Activated naive CD4-positive, alpha-beta T cell treated with anti-CD3 and anti-CD28 coated beads for 36 hours (primary cell): ENCODE data around the gene PAX8. TPM values are rescaled to one million over a fixed set of nuclear protein-coding genes. Genes with fewer than 3 reads are reported as not detected.
"Not testable (repeated sequence)": the region's sequence is repeated elsewhere in the genome, so short reads cannot be mapped to it uniquely, and the experiment has no call there.

Source experiments
- CTCF ChIA-PET: fragments of 350-600 bp; sonication (Branson Sonifier 250); formaldehyde crosslinking; loops from one replicate; lab custom pipeline; 2021; ENCODE audit warnings: antibody characterized with exemption; lab: Charles Lee
- DNase-seq: peaks from one replicate; pipeline ENCODE4 v3.0.0-alpha.2; 2020
- H3K27ac Mint-ChIP-seq: one replicate; pipeline ENCODE4 v1.8.0; 2021; ENCODE audit warnings: mild to moderate bottlenecking, mixed read lengths
- H3K27me3 Mint-ChIP-seq: one replicate; pipeline ENCODE4 v1.8.0; 2021; ENCODE audit warnings: low read depth, mixed read lengths
- H3K36me3 Mint-ChIP-seq: one replicate; pipeline ENCODE4 v1.8.0; 2021; ENCODE audit warnings: low read depth, mixed read lengths
- H3K4me1 Mint-ChIP-seq: one replicate; pipeline ENCODE4 v1.8.0; 2021; ENCODE audit warnings: low read depth, mixed read lengths
- H3K4me3 Mint-ChIP-seq: one replicate; pipeline ENCODE4 v1.8.0; 2021; ENCODE audit warnings: mild to moderate bottlenecking, moderate library complexity, mixed read lengths
- H3K9me3 Mint-ChIP-seq: one replicate; pipeline ENCODE4 v1.8.0; 2021; ENCODE audit warnings: mixed read lengths
- intact Hi-C: fragments of 100-400 bp; cut with micrococcal nuclease; formaldehyde crosslinking; loops from one replicate; pipeline ENCODE4 v1.15.1; 2023
- total RNA-seq, 2 experiments: library from RNA; stranded (reverse); gene quantifications; one replicate each; pipeline ENCODE4 v1.2.3, GENCODE V29; 2021

The PAX8 gene
- total RNA-seq, 2 experiments from 2014 or later = 2.0 to 2.8 TPM

- not testable (repeated sequence) for H3K27me3 Mint-ChIP-seq
- CTCF ChIA-PET = interaction anchor here (1.0 kb wide), 1 partner anchor 11 kb away, joined by 3 read pairs; no protein-coding TSS in a partner anchor
Observed at GRCh38 chr2:113308784-113309183, 30.1 kb upstream of the PAX8 start.

GRCh38 chr2:113306207-113306606 is 27.5 kb upstream of the PAX8 start:
- H3K4me1 Mint-ChIP-seq, intact Hi-C loops, H3K36me3 Mint-ChIP-seq, H3K9me3 Mint-ChIP-seq, H3K27me3 Mint-ChIP-seq, CTCF ChIA-PET, DNase-seq, H3K4me3 Mint-ChIP-seq, H3K27ac Mint-ChIP-seq: not testable (repeated sequence)

More at GRCh38 chr2:113308784-113309183, 30.1 kb upstream of the PAX8 start:
- H3K4me3 Mint-ChIP-seq, H3K36me3 Mint-ChIP-seq, H3K9me3 Mint-ChIP-seq, intact Hi-C loops, H3K4me1 Mint-ChIP-seq, DNase-seq, H3K27ac Mint-ChIP-seq: not testable (repeated sequence)

GRCh38 chr2:113305749-113306148 is 27.0 kb upstream of the PAX8 start:
- CTCF ChIA-PET, H3K9me3 Mint-ChIP-seq, H3K27ac Mint-ChIP-seq, H3K27me3 Mint-ChIP-seq, H3K4me3 Mint-ChIP-seq, intact Hi-C loops, H3K4me1 Mint-ChIP-seq, H3K36me3 Mint-ChIP-seq, DNase-seq: not testable (repeated sequence)

GRCh38 chr2:113305146-113305545 is 26.4 kb upstream of the PAX8 start:
- no peak for DNase-seq
- Mint-ChIP-seq H3K4me3 (no peak overlapping the region), H3K36me3 (no peaks in the 10 kb centered on the region), H3K27ac (no peak overlapping the region), H3K4me1 (no peaks in the 10 kb centered on the region), H3K27me3 (no peaks in the 10 kb centered on the region), H3K9me3 (no peaks in the 10 kb centered on the region)
- intact Hi-C loops = no loop called here
- CTCF ChIA-PET = no interaction called here

GRCh38 chr2:113304702-113305101 is 26.0 kb upstream of the PAX8 start:
- Mint-ChIP-seq H3K36me3 (no peaks in the 10 kb centered on the region), H3K27me3 (no peaks in the 10 kb centered on the region), H3K4me1 (no peaks in the 10 kb centered on the region), H3K27ac (no peak overlapping the region), H3K9me3 (no peaks in the 10 kb centered on the region), H3K4me3 (no peak overlapping the region)
- no peak for DNase-seq
- intact Hi-C loops = no loop called here
- CTCF ChIA-PET = interaction anchor here (0.7 kb wide), 1 partner anchor 167 kb away, joined by 3 read pairs; no protein-coding TSS in a partner anchor

- CTCF ChIA-PET, H3K9me3 Mint-ChIP-seq, H3K4me3 Mint-ChIP-seq, DNase-seq, intact Hi-C loops, H3K4me1 Mint-ChIP-seq, H3K27ac Mint-ChIP-seq, H3K36me3 Mint-ChIP-seq, H3K27me3 Mint-ChIP-seq: not testable (repeated sequence)
Observed at GRCh38 chr2:113302216-113302980, 23.7 kb upstream of the PAX8 start.

- Mint-ChIP-seq H3K4me3 (no peak overlapping the region), H3K4me1 (no peaks in the 10 kb centered on the region), H3K27me3 (no peaks in the 10 kb centered on the region), H3K36me3 (no peaks in the 10 kb centered on the region), H3K27ac (no peak overlapping the region), H3K9me3 (no peaks in the 10 kb centered on the region)
- no peak for DNase-seq
- intact Hi-C loops = no loop called here
- CTCF ChIA-PET = no interaction called here
Observed at GRCh38 chr2:113300281-113300680, 21.6 kb upstream of the PAX8 start.

GRCh38 chr2:113298176-113298575 is 19.5 kb upstream of the PAX8 start:
- Mint-ChIP-seq H3K4me3 (no peak overlapping the region), H3K36me3 (no peaks in the 10 kb centered on the region), H3K27me3 (no peaks in the 10 kb centered on the region), H3K27ac (no peak overlapping the region), H3K9me3 (no peaks in the 10 kb centered on the region), H3K4me1 (no peaks in the 10 kb centered on the region)
- intact Hi-C loops = loop anchor here (5.0 kb wide), 2 partner anchors 51 to 94 kb away; no protein-coding TSS in a partner anchor
- CTCF ChIA-PET = interaction anchor here (0.7 to 1.3 kb wide), 6 partner anchors 11 to 101 kb away, joined by 3 to 4 read pairs (median 3); no protein-coding TSS in a partner anchor
- no peak for DNase-seq

- H3K27ac Mint-ChIP-seq, H3K36me3 Mint-ChIP-seq, H3K27me3 Mint-ChIP-seq, H3K4me1 Mint-ChIP-seq, H3K4me3 Mint-ChIP-seq, H3K9me3 Mint-ChIP-seq: not testable (repeated sequence)
- CTCF ChIA-PET = interaction anchor here (0.7 to 1.5 kb wide), 11 partner anchors 12 to 101 kb away, joined by 3 to 5 read pairs (median 3); no protein-coding TSS in a partner anchor
- intact Hi-C loops = loop anchor here (1.0 to 5.0 kb wide), 3 partner anchors 50 to 95 kb away; no protein-coding TSS in a partner anchor
- DNase-seq = peak; percentile 68
Observed at GRCh38 chr2:113297590-113297989, 18.9 kb upstream of the PAX8 start.

GRCh38 chr2:113291191-113291590 is 12.5 kb upstream of the PAX8 start:
- CTCF ChIA-PET = interaction anchor here (0.6 kb wide), 1 partner anchor 41 kb away, joined by 3 read pairs; no protein-coding TSS in a partner anchor
- no peak overlapping the region for H3K27ac Mint-ChIP-seq
- H3K36me3 Mint-ChIP-seq = no peaks in the 10 kb centered on the region
- no peak for DNase-seq
- H3K9me3 Mint-ChIP-seq = no peaks in the 10 kb centered on the region
- H3K4me3 Mint-ChIP-seq = no peak overlapping the region
- H3K4me1 Mint-ChIP-seq = no peaks in the 10 kb centered on the region
- intact Hi-C loops = no loop called here
- no peaks in the 10 kb centered on the region for H3K27me3 Mint-ChIP-seq

GRCh38 chr2:113288674-113289149 is 10.0 kb upstream of the PAX8 start:
- H3K36me3 Mint-ChIP-seq, H3K27me3 Mint-ChIP-seq, H3K27ac Mint-ChIP-seq, H3K4me3 Mint-ChIP-seq, CTCF ChIA-PET, H3K9me3 Mint-ChIP-seq, H3K4me1 Mint-ChIP-seq, intact Hi-C loops, DNase-seq: not testable (repeated sequence)

- H3K4me3 Mint-ChIP-seq, H3K27me3 Mint-ChIP-seq, H3K27ac Mint-ChIP-seq, H3K36me3 Mint-ChIP-seq, intact Hi-C loops, DNase-seq, H3K4me1 Mint-ChIP-seq, H3K9me3 Mint-ChIP-seq, CTCF ChIA-PET: not testable (repeated sequence)
Observed at GRCh38 chr2:113288117-113288673, 9.5 kb upstream of the PAX8 start.
